SKM-1 treated with dmso at 0.1 percent for 144 hours (cell line): Measurements from ENCODE around the gene ATP5ME.

ENCODE experiments used
- DNase-seq: peaks from one replicate; lab custom pipeline; 2025; ENCODE audit not compliant: unreplicated experiment; lab: John Stamatoyannopoulos, UW

The ATP5ME gene

DNA sequence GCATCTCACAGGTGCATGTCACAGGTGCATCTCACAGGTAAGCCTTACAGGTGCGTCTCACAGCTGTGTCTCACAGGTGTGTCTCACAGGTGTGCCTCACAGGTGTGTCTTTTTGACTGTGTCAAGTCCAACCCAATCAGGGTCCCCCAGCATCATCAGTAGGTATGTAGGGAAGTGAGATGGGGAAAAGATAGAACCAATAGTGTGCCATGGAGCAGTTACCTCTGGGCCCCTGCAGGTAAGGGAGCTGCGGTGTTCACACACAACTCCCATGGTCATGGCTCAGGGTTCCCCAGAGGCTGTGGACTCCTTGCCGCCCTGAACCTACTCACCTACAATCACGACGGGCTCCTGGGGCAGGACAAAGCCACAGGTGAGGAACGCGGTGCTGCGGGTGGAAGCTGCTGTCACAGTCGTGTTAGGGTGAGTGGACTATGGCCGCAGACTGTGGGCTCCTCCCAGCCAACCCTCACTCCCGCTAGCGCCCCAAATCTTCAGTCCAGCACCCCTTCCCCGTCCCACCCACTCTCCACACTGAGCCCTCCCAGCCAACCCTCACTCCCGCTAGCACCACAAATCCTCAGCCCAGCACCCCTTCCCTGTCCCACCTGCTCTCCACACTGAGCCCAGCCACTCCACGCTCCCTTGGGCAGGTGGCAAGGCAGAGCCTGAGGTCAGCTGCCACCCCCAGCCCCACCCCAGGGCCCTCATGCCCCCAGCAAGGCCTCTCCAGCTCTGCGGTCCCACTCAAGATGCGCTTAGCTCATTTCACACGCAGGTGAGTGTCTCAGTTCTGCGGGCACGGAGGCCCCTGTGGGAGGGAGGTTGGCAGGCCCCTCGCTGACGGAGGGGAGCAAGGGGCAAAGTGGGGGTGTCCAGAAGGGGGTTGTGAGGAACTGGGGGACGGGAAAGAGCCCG is 50.8 kb downstream of the ATP5ME start:
- DNase-seq: no peak
